Measurements from ENCODE around the gene HES5. TPM values are rescaled to one million over a fixed set of nuclear protein-coding genes. Genes with fewer than 3 reads are reported as not detected.

Gene HES5
- total and polyA plus RNA-seq, 2 of the 13 experiments (the other 11 are each of a cell fraction or from before 2014, with no cell fraction given), result not detected

DNA sequence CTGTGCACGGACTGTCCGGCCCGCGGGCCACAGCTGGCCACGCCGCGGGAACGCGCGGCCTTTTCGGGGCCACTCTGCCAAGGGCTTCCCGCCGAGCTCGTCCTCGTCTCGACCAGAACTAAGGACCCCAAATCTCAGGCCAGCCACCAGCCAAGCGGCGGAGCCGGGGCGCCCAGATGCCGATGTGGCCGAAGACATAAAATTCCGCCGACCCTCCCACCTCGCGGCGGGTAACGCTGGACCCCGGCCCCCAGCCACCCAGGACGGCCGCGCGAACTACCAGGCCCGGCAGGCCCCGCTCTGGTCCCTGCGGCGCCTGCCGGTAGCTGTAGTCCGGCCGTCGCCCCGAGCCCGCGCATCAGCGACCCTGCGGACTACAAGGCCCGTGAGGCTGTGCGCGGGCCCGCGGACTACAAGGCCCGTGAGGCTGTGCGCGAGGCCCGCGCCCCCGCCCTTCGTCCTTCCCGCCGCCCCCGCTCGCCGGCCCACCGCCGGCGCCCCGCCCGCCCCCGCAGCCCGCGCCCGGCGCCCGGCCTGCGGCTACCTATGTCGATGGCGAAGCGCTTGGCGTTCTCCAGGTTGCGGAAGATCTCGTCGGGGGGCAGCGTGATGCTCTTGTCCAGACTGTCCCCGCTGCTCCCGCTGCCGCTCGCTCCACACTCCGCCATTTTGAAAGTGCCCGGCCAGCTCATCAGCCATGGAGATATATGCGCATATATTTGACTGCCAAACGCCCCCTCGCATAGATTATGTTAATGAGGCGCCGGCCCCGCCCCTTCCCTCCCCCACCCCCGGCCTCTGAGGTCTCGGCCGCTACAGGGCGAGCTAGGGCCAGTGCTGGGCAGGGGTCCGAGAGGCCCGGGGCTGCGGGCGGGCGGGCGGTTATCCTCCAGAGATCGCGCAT lies 3.9 kb downstream of the HES5 start, which contains the start of gene PANK4 (continued):
- 0 out of 2 replicates have a peak, but pooled peaks have one; percentile 21 for TF ChIP-seq CAMTA2 (CRISPR knock-in tag; IDR thresholded peaks at IDR 0.05; ENCODE audit: borderline replicate concordance)
- TF ChIP-seq IRF2 (CRISPR knock-in tag; IDR thresholded peaks at IDR 0.05), result 0 out of 2 replicates have a peak, but pooled peaks have one; percentile 55
- TF ChIP-seq ZSCAN29 (CRISPR knock-in tag; conservative IDR thresholded peaks at IDR 0.05), result no peak
- peak; percentile 24; the same call in 1 of the 2 replicates for TF ChIP-seq RAD21 (CRISPR knock-in tag; IDR thresholded peaks at IDR 0.05)
- peak; percentile 73; the same call in 1 of the 2 replicates for TF ChIP-seq ZFP82 (CRISPR knock-in tag; IDR thresholded peaks at IDR 0.05; ENCODE audit: borderline replicate concordance)
- no peak for TF ChIP-seq PRDM10 (CRISPR knock-in tag; IDR thresholded peaks at IDR 0.05; ENCODE audit: low read depth)
- peak; percentile 94 for TF ChIP-seq ZFY (CRISPR knock-in tag; IDR thresholded peaks at IDR 0.05)
- peak; percentile 72 for TF ChIP-seq TBL1XR1 (IDR thresholded peaks at IDR 0.05; ENCODE audit: borderline replicate concordance, low read length, partially characterized antibody)
- TF ChIP-seq, protein P1, sequence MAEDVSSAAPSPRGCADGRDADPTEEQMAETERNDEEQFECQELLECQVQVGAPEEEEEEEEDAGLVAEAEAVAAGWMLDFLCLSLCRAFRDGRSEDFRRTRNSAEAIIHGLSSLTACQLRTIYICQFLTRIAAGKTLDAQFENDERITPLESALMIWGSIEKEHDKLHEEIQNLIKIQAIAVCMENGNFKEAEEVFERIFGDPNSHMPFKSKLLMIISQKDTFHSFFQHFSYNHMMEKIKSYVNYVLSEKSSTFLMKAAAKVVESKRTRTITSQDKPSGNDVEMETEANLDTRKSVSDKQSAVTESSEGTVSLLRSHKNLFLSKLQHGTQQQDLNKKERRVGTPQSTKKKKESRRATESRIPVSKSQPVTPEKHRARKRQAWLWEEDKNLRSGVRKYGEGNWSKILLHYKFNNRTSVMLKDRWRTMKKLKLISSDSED (CRISPR knock-in tag; IDR thresholded peaks at IDR 0.05), result 0 out of 2 replicates have a peak, but pooled peaks have one; percentile 28
- peak; percentile 62 for TF ChIP-seq NR2C2 (CRISPR knock-in tag; IDR thresholded peaks at IDR 0.05; ENCODE audit: borderline replicate concordance)
- TF ChIP-seq SAP130 (CRISPR knock-in tag; IDR thresholded peaks at IDR 0.05; ENCODE audit: low read depth), result peak; percentile 27; the same call in 1 of the 2 replicates
- peak; percentile 34; the same call in 1 of the 2 replicates for TF ChIP-seq SPEN (CRISPR knock-in tag; IDR thresholded peaks at IDR 0.05; ENCODE audit: low read depth)
- peak; percentile 53; the same call in 1 of the 2 replicates for TF ChIP-seq ZNF749 (CRISPR knock-in tag; IDR thresholded peaks at IDR 0.05; ENCODE audit: borderline replicate concordance)
- peak; percentile 33; the same call in 1 of the 2 replicates for TF ChIP-seq PHF20 (CRISPR knock-in tag; IDR thresholded peaks at IDR 0.05)
- TF ChIP-seq TSC22D2 (CRISPR knock-in tag; IDR thresholded peaks at IDR 0.05; ENCODE audit: borderline replicate concordance), result 0 out of 2 replicates have a peak, but pooled peaks have one; percentile 26

All from HepG2 (cell line).